ENCODE data around the gene DCDC2C. TPM values are rescaled to one million over a fixed set of nuclear protein-coding genes. Genes with fewer than 3 reads are reported as not detected.

Gene DCDC2C
- total and polyA plus RNA-seq, 9 of the 15 experiments (the other 6 are each of a cell fraction or from before 2014, with no cell fraction given): not detected

DNA sequence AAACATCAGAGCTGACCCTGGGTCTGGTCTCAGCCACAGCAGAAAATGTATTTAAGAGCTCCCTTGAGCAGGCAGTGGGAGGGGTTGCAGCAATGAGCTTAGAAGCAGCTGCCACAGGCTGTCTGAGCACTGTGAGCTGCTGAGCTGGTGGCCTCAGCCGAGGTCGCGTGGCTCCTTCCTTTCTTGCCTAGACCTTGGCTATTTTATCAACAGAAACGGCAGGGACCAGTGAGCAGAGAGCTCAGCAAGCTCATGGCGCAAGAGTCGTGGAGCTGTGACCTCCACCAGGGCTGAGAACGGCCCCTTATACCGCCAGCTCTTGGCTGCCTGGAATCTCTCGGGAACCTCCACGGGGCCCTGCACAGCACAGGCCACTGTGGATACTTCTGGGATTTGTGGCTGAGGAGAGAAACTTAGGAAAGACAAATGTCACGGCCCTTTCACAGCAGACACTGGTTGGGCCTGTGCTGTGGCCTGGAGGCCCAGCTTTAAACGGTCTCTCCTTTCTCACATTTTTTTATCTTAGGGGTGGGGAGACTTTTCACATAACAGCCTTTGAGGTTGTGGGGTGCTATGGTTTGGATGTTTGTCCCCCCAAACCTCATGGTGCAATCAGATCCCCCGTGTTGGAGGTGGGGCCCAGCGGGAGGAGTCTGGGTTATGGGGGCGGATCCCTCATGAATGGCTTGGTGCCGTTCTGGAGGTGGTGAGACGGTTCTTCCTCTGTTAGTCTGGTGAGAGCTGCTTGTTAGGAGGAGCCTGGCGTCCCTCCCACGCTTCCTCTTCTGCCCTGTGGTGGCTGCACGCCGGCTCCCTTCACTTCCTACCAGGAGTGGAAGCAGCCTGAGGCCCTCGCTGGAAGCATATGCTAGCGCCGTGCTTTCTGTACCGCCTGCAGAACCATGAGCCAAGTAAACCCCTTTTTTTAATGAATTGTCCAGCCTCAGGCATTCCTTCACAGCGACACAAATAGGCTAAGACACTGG is 43.6 kb upstream of the DCDC2C start:
- Histone ChIP-seq H3K27ac (ENCODE audit: extremely low read depth, low read depth, low read length) (no peak overlapping the region; the same call in 2 of the 3 replicates), H2AFZ (ENCODE audit: low read depth, low read length) (peak overlapping the region; percentile 70), H4K20me1 (replicated peaks; ENCODE audit: control insufficient read depth, insufficient read depth, low read length) (no peaks in the 10 kb centered on the region), H3K9ac (ENCODE audit: insufficient read depth in 1 of 2, low read depth in 2 of 2, low read length in 2 of 2) (peak overlapping the region in 1 of 2 experiments; percentile 54; a peak in 1 of 4 replicates), H3K79me2 (ENCODE audit: control insufficient read depth, insufficient read depth, low read length) (no peaks in the 10 kb centered on the region), H3K9me1 (ENCODE audit: control insufficient read depth, insufficient read depth, low read length) (no peaks in the 10 kb centered on the region), H3K4me3 (no peak overlapping the region), H3K4me1 (replicated peaks in 1 of 2; ENCODE audit: control insufficient read depth in 2 of 2, insufficient read depth in 2 of 2, low read length in 2 of 2) (peaks cover 0 to 6% of the 10 kb centered on the region in 2 experiments; a peak in 1 of 5 replicates), H3K36me3 (ENCODE audit: control insufficient read depth, insufficient read depth, low read length) (no peaks in the 10 kb centered on the region), H3K4me2 (ENCODE audit: insufficient read depth, low read length) (no peak overlapping the region), H3K27me3 (ENCODE audit: control insufficient read depth in 2 of 2, insufficient read depth in 2 of 2, low read length in 2 of 2) (peaks cover 19 to 30% of the 10 kb centered on the region in 2 experiments), H3K9me3 (replicated peaks; ENCODE audit: control insufficient read depth, insufficient read depth, low read depth, low read length) (no peaks in the 10 kb centered on the region)
- WGBS (ENCODE audit: insufficient coverage, low coverage, missing lambda C conversion rate): 36% methylated on average over 21 of the region's 26 CpGs
- intact Hi-C loops (cut with micrococcal nuclease) (no loop called here), in situ Hi-C loops (cut with MboI) (loop anchor here (10.0 to 25.0 kb wide), 3 partner anchors 165 to 1547 kb away; no protein-coding TSS in a partner anchor)
- no TSS peak for BruUV-seq (replicated peaks)
- FAIRE-seq: peak; percentile 71
- POLR2A ChIA-PET: interaction anchor here (0.5 to 0.6 kb wide), 2 partner anchors 17 to 944 kb away, joined by 3 to 5 read pairs; no protein-coding TSS in a partner anchor
- peak in 1 of 4 experiments; percentile 36 for DNase-seq (ENCODE audit: extremely low read depth in 1 of 4, low spot score in 3 of 4)
- CTCF ChIA-PET (ENCODE audit: low intra/inter-chr PET ratio): no interaction called here
- ATAC-seq: peak; percentile 50
- TF ChIP-seq, protein P1, sequence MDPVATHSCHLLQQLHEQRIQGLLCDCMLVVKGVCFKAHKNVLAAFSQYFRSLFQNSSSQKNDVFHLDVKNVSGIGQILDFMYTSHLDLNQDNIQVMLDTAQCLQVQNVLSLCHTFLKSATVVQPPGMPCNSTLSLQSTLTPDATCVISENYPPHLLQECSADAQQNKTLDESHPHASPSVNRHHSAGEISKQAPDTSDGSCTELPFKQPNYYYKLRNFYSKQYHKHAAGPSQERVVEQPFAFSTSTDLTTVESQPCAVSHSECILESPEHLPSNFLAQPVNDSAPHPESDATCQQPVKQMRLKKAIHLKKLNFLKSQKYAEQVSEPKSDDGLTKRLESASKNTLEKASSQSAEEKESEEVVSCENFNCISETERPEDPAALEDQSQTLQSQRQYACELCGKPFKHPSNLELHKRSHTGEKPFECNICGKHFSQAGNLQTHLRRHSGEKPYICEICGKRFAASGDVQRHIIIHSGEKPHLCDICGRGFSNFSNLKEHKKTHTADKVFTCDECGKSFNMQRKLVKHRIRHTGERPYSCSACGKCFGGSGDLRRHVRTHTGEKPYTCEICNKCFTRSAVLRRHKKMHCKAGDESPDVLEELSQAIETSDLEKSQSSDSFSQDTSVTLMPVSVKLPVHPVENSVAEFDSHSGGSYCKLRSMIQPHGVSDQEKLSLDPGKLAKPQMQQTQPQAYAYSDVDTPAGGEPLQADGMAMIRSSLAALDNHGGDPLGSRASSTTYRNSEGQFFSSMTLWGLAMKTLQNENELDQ (CRISPR knock-in tag; IDR thresholded peaks at IDR 0.05; ENCODE audit: borderline replicate concordance): no peak
- TF ChIP-seq NCOA1 (IDR thresholded peaks at IDR 0.05; ENCODE audit: low read depth): no peak
- TF ChIP-seq ZNF347 (CRISPR knock-in tag; IDR thresholded peaks at IDR 0.05; ENCODE audit: low read depth): no peak
- TF ChIP-seq RFX7 (CRISPR knock-in tag; IDR thresholded peaks at IDR 0.05): no peak
- TF ChIP-seq SPI1 (IDR thresholded peaks at IDR 0.05; ENCODE audit: borderline replicate concordance, low read depth, low read length): 0 out of 2 replicates have a peak, but pooled peaks have one; percentile 30
- TF ChIP-seq, protein P2, sequence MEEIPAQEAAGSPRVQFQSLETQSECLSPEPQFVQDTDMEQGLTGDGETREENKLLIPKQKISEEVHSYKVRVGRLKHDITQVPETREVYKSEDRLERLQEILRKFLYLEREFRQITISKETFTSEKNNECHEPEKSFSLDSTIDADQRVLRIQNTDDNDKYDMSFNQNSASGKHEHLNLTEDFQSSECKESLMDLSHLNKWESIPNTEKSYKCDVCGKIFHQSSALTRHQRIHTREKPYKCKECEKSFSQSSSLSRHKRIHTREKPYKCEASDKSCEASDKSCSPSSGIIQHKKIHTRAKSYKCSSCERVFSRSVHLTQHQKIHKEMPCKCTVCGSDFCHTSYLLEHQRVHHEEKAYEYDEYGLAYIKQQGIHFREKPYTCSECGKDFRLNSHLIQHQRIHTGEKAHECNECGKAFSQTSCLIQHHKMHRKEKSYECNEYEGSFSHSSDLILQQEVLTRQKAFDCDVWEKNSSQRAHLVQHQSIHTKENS (CRISPR knock-in tag; IDR thresholded peaks at IDR 0.05): no peak
- TF ChIP-seq SRF (CRISPR knock-in tag; IDR thresholded peaks at IDR 0.05): no peak
- TF ChIP-seq, protein P3, sequence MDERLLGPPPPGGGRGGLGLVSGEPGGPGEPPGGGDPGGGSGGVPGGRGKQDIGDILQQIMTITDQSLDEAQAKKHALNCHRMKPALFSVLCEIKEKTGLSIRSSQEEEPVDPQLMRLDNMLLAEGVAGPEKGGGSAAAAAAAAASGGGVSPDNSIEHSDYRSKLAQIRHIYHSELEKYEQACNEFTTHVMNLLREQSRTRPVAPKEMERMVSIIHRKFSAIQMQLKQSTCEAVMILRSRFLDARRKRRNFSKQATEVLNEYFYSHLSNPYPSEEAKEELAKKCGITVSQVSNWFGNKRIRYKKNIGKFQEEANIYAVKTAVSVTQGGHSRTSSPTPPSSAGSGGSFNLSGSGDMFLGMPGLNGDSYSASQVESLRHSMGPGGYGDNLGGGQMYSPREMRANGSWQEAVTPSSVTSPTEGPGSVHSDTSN (CRISPR knock-in tag; IDR thresholded peaks at IDR 0.05; ENCODE audit: low read depth): no peak
- TF ChIP-seq, protein P3 (tag; conservative IDR thresholded peaks at IDR 0.05; ENCODE audit: low read depth): no peak
- TF ChIP-seq ZNF316 (IDR thresholded peaks at IDR 0.05): peak; percentile 52; the same call in 1 of the 2 replicates
